Activated naive CD4-positive, alpha-beta T cell treated with Interleukin-2 at 50 U/mL for 16 hours (primary cell): Measurements from ENCODE around the gene KRI1.
A peak's percentile ranks its signal among the peaks of the same experiment; 100 is the strongest.
"Not testable (repeated sequence)": the region's sequence is repeated elsewhere in the genome, so short reads cannot be mapped to it uniquely, and the experiment has no call there.

Experiments
- DNase-seq: peaks from one replicate; pipeline ENCODE4 v3.0.0-alpha.2; 2020

KRI1 gene

GRCh38 chr19:10574462-10574861, 8.7 kb upstream of the KRI1 start:
- DNase-seq: no peak

- not testable (repeated sequence) for DNase-seq
These were observed 8.0 kb upstream of the KRI1 start for GRCh38 chr19:10573793-10574192.

- peak; percentile 100 for DNase-seq
These were observed 3.2 kb upstream of the KRI1 start, which contains the start of gene CDKN2D for GRCh38 chr19:10568826-10569651. TSS of gene CDKN2D (minus strand) at chr19:10568979. CDS start at chr19:10568653, 326 bp downstream.

- DNase-seq: peak; percentile 60
These were observed 2.4 kb upstream of the KRI1 start for GRCh38 chr19:10568062-10568825.

GRCh38 chr19:10567656-10568055, 1.8 kb upstream of the KRI1 start:
- no peak for DNase-seq

- peak; percentile 50 for DNase-seq
These were observed 1.0 kb upstream of the KRI1 start for GRCh38 chr19:10566658-10567410.

GRCh38 chr19:10566408-10566657, 523 bp upstream of the KRI1 start:
- DNase-seq: no peak

GRCh38 chr19:10565028-10565566, 713 bp downstream of the KRI1 start:
- DNase-seq: peak; percentile 63

- no peak for DNase-seq
These were observed 3.2 kb downstream of the KRI1 start for GRCh38 chr19:10562609-10563008.

- DNase-seq: no peak
These were observed 5.7 kb downstream of the KRI1 start for GRCh38 chr19:10560154-10560553.

GRCh38 chr19:10557603-10558197, 8.1 kb downstream of the KRI1 start:
- DNase-seq: no peak

- DNase-seq: no peak
These were observed 10.2 kb downstream of the KRI1 start for GRCh38 chr19:10555610-10555973.

- no peak for DNase-seq
These were observed 10.8 kb downstream of the KRI1 start for GRCh38 chr19:10554760-10555609.

- peak; percentile 31 for DNase-seq
These were observed 11.8 kb downstream of the KRI1 start for GRCh38 chr19:10553943-10554381.

GRCh38 chr19:10553087-10553667, 12.6 kb downstream of the KRI1 start:
- no peak for DNase-seq

GRCh38 chr19:10552510-10553053, 13.2 kb downstream of the KRI1 start:
- peak; percentile 19 for DNase-seq

GRCh38 chr19:10551698-10552301, 14.0 kb downstream of the KRI1 start:
- DNase-seq: peak; percentile 37

- not testable (repeated sequence) for DNase-seq
These were observed 14.8 kb downstream of the KRI1 start for GRCh38 chr19:10551006-10551405.

GRCh38 chr19:10550336-10550735, 15.5 kb downstream of the KRI1 start:
- DNase-seq: no peak

GRCh38 chr19:10549733-10550132, 16.1 kb downstream of the KRI1 start:
- no peak for DNase-seq
